OCI-M2 (cell line): Measurements from ENCODE around the gene PACRG.
"Not testable (repeated sequence)": the region's sequence is repeated elsewhere in the genome, so short reads cannot be mapped to it uniquely, and the experiment has no call there.

ENCODE experiments used
- DNase-seq: peaks from one replicate; lab custom pipeline; 2025; ENCODE audit not compliant: unreplicated experiment; lab: John Stamatoyannopoulos, UW

Gene PACRG

GRCh38 chr6:162922563-162923166, 194.9 kb downstream of the PACRG start:
- DNase-seq, result no peak

- DNase-seq, result no peak
Measured at GRCh38 chr6:162934844-162935243, 207.1 kb downstream of the PACRG start.

GRCh38 chr6:162940426-162940825, 212.7 kb downstream of the PACRG start:
- DNase-seq, result no peak

- DNase-seq, result no peak
Measured at GRCh38 chr6:162941128-162941527, 213.4 kb downstream of the PACRG start.

- no peak for DNase-seq
Measured at GRCh38 chr6:162942866-162943265, 215.1 kb downstream of the PACRG start.

- DNase-seq, result no peak
Measured at GRCh38 chr6:162943369-162943768, 215.6 kb downstream of the PACRG start.

- no peak for DNase-seq
Measured at GRCh38 chr6:162951164-162951743, 223.5 kb downstream of the PACRG start.

- no peak for DNase-seq
Measured at GRCh38 chr6:162952423-162952822, 224.6 kb downstream of the PACRG start.

GRCh38 chr6:162957062-162957461, 229.3 kb downstream of the PACRG start:
- DNase-seq, result no peak

GRCh38 chr6:162960679-162961457, 233.1 kb downstream of the PACRG start:
- DNase-seq, result no peak

- DNase-seq, result no peak
Measured at GRCh38 chr6:162962093-162962492, 234.3 kb downstream of the PACRG start.

GRCh38 chr6:162963861-162964260, 236.1 kb downstream of the PACRG start:
- no peak for DNase-seq

GRCh38 chr6:162964488-162965140, 236.8 kb downstream of the PACRG start:
- DNase-seq, result no peak

- no peak for DNase-seq
Measured at GRCh38 chr6:162965366-162965765, 237.6 kb downstream of the PACRG start.

- no peak for DNase-seq
Measured at GRCh38 chr6:162970246-162970645, 242.5 kb downstream of the PACRG start.

GRCh38 chr6:162971356-162971755, 243.6 kb downstream of the PACRG start:
- no peak for DNase-seq

- no peak for DNase-seq
Measured at GRCh38 chr6:162973151-162973872, 245.5 kb downstream of the PACRG start.

GRCh38 chr6:162973980-162974379, 246.2 kb downstream of the PACRG start:
- no peak for DNase-seq

GRCh38 chr6:162974685-162975084, 246.9 kb downstream of the PACRG start:
- no peak for DNase-seq

- no peak for DNase-seq
Measured at GRCh38 chr6:162976141-162976540, 248.4 kb downstream of the PACRG start.

GRCh38 chr6:162983234-162983633, 255.5 kb downstream of the PACRG start:
- DNase-seq, result not testable (repeated sequence)
